ENCODE data around the gene SLC6A7.
"Not testable (repeated sequence)": the region's sequence is repeated elsewhere in the genome, so short reads cannot be mapped to it uniquely, and the experiment has no call there.

Gene SLC6A7

GRCh38 chr5:150222906-150223305 lies 33.0 kb downstream of the SLC6A7 start:
- DNase-seq, result no peak

GRCh38 chr5:150223474-150223873 lies 33.6 kb downstream of the SLC6A7 start:
- DNase-seq, result no peak

GRCh38 chr5:150224483-150225027 lies 34.7 kb downstream of the SLC6A7 start:
- no peak for DNase-seq

DNA sequence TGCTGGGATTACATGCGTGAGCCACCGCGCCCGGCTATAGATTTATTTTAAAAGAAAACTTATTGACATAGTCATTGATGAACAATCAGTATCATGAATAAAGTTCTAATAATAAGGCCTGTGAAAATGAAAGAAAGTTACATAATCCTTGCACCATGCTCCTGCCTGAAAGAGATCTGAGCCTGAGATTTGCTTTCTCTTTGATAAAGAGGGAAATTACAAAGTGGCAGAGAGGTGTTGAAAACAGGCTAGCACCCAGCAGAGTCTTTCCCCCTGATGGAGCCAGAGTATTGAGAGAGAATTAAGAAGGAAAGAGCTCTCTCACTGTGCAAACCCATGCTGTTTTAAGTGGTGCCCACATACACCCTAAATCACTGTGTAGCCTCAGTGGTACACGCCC lies 37.2 kb downstream of the SLC6A7 start:
- DNase-seq, result peak; percentile 80

GRCh38 chr5:150227606-150228273 lies 37.9 kb downstream of the SLC6A7 start:
- DNase-seq, result peak; percentile 86

DNA sequence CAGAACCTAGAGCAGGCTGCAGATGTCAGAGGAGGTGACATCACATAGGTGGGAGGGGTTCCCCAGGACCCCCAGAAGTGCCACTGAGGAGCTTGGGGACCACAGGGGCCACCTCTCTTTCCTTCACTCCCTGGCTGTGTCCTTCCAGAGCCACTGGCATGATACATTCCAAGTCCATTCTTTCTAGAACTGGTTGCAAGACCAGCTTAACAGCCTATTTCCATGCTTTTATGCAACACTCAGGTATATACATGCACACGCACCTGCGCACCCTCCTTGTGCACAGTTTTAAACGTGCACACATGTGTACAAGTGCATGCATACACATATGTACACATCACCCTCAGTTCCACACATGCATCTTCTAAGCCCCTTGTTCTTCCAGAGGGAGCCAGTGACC lies 39.7 kb downstream of the SLC6A7 start:
- no peak for DNase-seq

DNA sequence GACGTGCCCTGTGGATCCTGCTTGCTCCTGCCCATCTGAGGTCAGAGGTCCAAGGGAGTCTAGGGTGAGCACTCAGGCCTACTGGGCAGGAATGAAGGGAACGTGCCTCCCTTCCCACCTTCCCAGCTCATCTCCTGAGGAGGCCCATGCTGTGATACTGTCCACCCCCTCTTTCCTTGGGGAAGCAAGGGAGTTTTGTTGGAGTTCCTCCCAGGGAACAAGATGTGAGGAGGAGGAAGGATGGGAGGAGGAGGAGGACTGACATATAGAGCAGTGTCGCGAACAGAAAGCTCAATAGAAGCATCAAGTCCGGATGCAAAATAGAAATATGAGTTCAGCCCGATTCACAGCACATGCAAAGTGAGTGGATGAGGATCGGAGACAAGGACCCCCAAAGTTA lies 41.0 kb downstream of the SLC6A7 start:
- DNase-seq, result no peak

- not testable (repeated sequence) for DNase-seq
These were observed 43.8 kb downstream of the SLC6A7 start for GRCh38 chr5:150233706-150234105.

- peak; percentile 92 for DNase-seq
These were observed 45.0 kb downstream of the SLC6A7 start for GRCh38 chr5:150234576-150235499.

GRCh38 chr5:150235500-150235854 lies 45.6 kb downstream of the SLC6A7 start:
- no peak for DNase-seq

DNA sequence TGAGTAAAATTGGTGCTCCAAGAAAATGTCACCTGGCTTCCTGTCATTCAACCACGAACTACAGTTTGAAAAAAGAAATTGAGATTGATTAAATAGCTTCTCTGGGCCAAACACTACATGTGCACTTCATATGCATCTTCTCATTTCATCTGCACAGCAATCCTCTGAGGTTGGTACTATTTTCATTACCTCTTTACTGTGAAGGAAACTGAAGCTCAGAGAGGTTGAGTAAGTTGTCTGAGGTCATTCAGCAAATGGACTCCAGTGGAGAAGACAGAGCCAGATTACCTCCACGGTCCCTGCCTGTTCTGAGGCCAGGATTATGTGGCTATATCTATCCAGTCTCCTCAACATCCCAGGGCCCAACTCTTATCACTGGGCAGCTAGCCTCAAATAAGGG lies 46.5 kb downstream of the SLC6A7 start:
- peak; percentile 45 for DNase-seq

- no peak for DNase-seq
These were observed 47.3 kb downstream of the SLC6A7 start for GRCh38 chr5:150236981-150237754.

DNA sequence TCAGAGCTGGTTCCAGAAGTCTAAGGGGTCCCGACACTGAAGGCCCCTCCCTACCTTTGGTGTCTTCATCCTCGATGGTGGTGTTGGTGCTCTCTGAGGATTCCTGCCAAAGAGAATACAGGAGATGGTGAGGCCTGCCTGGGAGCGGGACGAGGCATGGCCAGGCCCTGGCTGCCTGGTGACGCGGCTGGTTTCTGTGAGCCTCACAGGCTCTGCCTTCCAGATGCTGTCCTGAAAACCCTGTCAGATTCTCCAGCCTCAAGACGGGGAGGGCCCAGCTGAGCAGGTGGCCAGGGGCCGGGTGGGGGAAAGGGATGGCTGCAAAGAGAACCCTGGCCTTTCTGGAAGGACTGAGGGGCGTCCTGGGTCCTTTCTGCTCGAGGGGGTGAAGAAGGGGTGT lies 48.8 kb downstream of the SLC6A7 start:
- DNase-seq, result no peak

GRCh38 chr5:150239099-150239793 lies 49.4 kb downstream of the SLC6A7 start:
- DNase-seq, result no peak

GRCh38 chr5:150239794-150240122 lies 49.9 kb downstream of the SLC6A7 start:
- no peak for DNase-seq

DNA sequence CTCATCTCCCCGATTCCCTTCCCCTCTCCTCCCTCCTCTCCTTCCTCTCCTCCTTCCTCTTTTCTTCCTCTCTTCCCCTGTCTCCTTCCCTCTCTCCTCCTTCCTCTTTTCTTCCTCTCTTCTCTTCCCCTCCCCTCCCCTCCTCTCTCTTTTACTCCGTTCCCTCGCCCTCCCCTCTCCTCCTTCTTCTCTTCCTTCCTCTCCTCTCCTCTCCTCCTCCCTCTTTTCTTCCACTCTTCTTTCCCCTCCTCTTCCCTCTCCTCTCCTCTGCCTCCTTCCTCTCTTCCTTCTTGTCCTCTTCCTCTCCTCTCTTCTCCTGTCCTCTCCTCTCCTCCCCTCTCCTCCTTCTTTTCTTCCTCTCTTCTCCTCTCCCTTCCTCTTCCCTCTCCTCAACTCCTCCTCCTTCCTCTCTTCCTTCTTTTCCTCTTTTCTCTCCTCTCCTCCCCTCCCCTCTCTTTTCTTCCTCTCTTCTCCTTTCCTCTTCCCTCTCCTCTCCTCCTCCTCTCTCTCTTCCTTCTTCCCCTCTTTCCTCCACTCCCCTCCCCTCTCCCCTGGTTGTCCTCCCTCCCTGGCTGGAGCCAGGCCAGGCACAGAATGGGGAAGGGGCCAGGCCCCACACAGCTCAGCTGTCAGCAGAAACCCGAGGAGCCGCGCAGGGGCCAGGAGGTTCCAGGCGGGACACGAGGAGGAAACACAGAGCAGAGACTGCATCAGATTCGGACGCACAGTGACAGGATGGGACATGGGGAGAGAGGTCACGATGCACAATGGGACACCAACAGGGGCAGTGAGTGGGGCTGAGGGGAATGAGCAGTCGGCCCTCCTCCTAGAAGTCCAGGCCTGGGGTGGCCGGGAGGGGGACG lies 51.7 kb downstream of the SLC6A7 start:
- DNase-seq, result no peak

- no peak for DNase-seq
These were observed 52.5 kb downstream of the SLC6A7 start for GRCh38 chr5:150242251-150242894.

- no peak for DNase-seq
These were observed 53.7 kb downstream of the SLC6A7 start for GRCh38 chr5:150243590-150243989.

GRCh38 chr5:150244209-150244608 lies 54.3 kb downstream of the SLC6A7 start:
- DNase-seq, result no peak

GRCh38 chr5:150245111-150245789 lies 55.4 kb downstream of the SLC6A7 start:
- DNase-seq, result peak; percentile 52

DNA sequence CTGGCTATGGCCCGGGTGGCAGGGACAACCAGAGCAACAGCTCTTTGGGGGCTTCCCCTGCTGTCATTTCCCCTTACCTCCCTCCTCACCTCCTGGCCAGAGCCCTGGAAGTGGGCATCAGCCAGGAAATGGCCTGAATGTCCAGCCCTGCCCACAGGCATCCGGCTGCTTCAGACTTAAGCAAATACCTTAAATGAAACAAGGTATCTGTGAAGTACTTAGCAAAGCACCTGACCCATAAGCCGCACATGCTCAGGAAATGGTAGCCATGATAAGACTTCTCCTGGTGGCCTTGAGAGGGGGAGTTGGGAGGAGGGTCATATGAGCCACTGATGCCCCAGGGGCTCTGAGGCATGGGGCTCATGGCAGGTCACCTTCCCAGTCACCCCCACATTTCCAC lies 55.9 kb downstream of the SLC6A7 start:
- DNase-seq, result no peak

Data from inflammatory macrophage treated with lipopolysaccharide for 4 hours (primary cell).